HFFc6 (cell line): ENCODE data around the gene ATG3. TPM values are rescaled to one million over a fixed set of nuclear protein-coding genes. Genes with fewer than 3 reads are reported as not detected.

Experiments used
- DNase-seq: peaks from one replicate; pipeline ENCODE4 v3.0.0-alpha.2; 2018
- H3K27ac Mint-ChIP-seq: 2 replicates; pipeline ENCODE4 v1.8.0; 2020; ENCODE audit warnings: mild to moderate bottlenecking, mixed read lengths
- H3K27me3 Mint-ChIP-seq: 2 replicates; pipeline ENCODE4 v1.8.0; 2021; ENCODE audit warnings: mild to moderate bottlenecking, moderate library complexity, mixed read lengths; ENCODE audit not compliant: insufficient read depth
- H3K36me3 Mint-ChIP-seq: 2 replicates; pipeline ENCODE4 v1.8.0; 2021; ENCODE audit warnings: low read depth, mixed read lengths
- H3K4me1 Mint-ChIP-seq: 2 replicates; pipeline ENCODE4 v1.8.0; 2020; ENCODE audit warnings: low read depth, mixed read lengths
- H3K4me3 Mint-ChIP-seq: 2 replicates; pipeline ENCODE4 v1.8.0; 2020; ENCODE audit warnings: mild to moderate bottlenecking, moderate library complexity, mixed read lengths
- H3K9me3 Mint-ChIP-seq: 2 replicates; pipeline ENCODE4 v1.8.0; 2020; ENCODE audit warnings: mild to moderate bottlenecking, mixed read lengths
- CTCF ChIP-seq: fragments of 200-600 bp; sonication (generic); IDR thresholded peaks from 2 replicates; pipeline ENCODE4 v1.5.0; 2021; ENCODE audit warnings: antibody characterized with exemption, mild to moderate bottlenecking
- total RNA-seq, 6 experiments: library from RNA; stranded (reverse); fragmentation: NEBNext Ultra II Directional; extraction: Animal tissue kit (Norgen Biotek cat#: 25700); gene quantifications; 2 replicates in 1 of 6; 3 replicates in 5 of 6; pipeline ENCODE4 v1.2.3, GENCODE V29; 2021

Gene ATG3
- total RNA-seq, 6 experiments from 2014 or later = 61.8 to 75.9 (median 71.5) TPM

GRCh38 chr3:112505907-112506306, 55.9 kb downstream of the ATG3 start:
- H3K27ac Mint-ChIP-seq = no peak overlapping the region
- no peak for TF ChIP-seq CTCF
- H3K36me3 Mint-ChIP-seq = no peaks in the 10 kb centered on the region

GRCh38 chr3:112504123-112504522, 57.6 kb downstream of the ATG3 start:
- peaks cover 8% of the 10 kb centered on the region; the same call in 1 of the 2 replicates for H3K27me3 Mint-ChIP-seq
- TF ChIP-seq CTCF = no peak
- no peaks in the 10 kb centered on the region for H3K4me1 Mint-ChIP-seq

More at GRCh38 chr3:112505907-112506306, 55.9 kb downstream of the ATG3 start:
- Mint-ChIP-seq H3K27me3 (peaks cover 7% of the 10 kb centered on the region; the same call in 1 of the 2 replicates), H3K4me3 (no peak overlapping the region), H3K9me3 (no peaks in the 10 kb centered on the region), H3K4me1 (no peaks in the 10 kb centered on the region)
- no peak for DNase-seq

GRCh38 chr3:112503304-112503972, 58.3 kb downstream of the ATG3 start:
- no peak overlapping the region for H3K27ac Mint-ChIP-seq
- no peak for DNase-seq
- no peaks in the 10 kb centered on the region for H3K4me1 Mint-ChIP-seq
- H3K4me3 Mint-ChIP-seq = no peak overlapping the region
- no peak for TF ChIP-seq CTCF
- H3K27me3 Mint-ChIP-seq = peaks cover 10% of the 10 kb centered on the region; the same call in 1 of the 2 replicates
- H3K9me3 Mint-ChIP-seq = no peaks in the 10 kb centered on the region
- no peaks in the 10 kb centered on the region for H3K36me3 Mint-ChIP-seq

More at GRCh38 chr3:112504123-112504522, 57.6 kb downstream of the ATG3 start:
- Mint-ChIP-seq H3K4me3 (no peak overlapping the region), H3K9me3 (no peaks in the 10 kb centered on the region), H3K27ac (no peak overlapping the region), H3K36me3 (no peaks in the 10 kb centered on the region)
- DNase-seq = no peak

- no peak for TF ChIP-seq CTCF
- peaks cover 10% of the 10 kb centered on the region for H3K27me3 Mint-ChIP-seq
- no peaks in the 10 kb centered on the region for H3K9me3 Mint-ChIP-seq
- H3K4me3 Mint-ChIP-seq = no peak overlapping the region
- no peak overlapping the region for H3K27ac Mint-ChIP-seq
- no peaks in the 10 kb centered on the region for H3K4me1 Mint-ChIP-seq
- H3K36me3 Mint-ChIP-seq = no peaks in the 10 kb centered on the region
- no peak for DNase-seq
Observed at GRCh38 chr3:112500621-112501020, 61.1 kb downstream of the ATG3 start.

- no peak for DNase-seq
- Mint-ChIP-seq H3K4me1 (no peaks in the 10 kb centered on the region), H3K27me3 (peaks cover 12% of the 10 kb centered on the region), H3K27ac (no peak within 1 kb of the TSS), H3K4me3 (no peak within 1 kb of the TSS), H3K36me3 (no peaks in the 10 kb centered on the region), H3K9me3 (no peaks in the 10 kb centered on the region; the same call in 1 of the 2 replicates)
- no peak for TF ChIP-seq CTCF
Observed at GRCh38 chr3:112498914-112499711, 62.6 kb downstream of the ATG3 start, which contains the start of gene BTLA. BTLA (minus strand) TSS chr3:112499472; CDS start chr3:112499358, 114 bp downstream.
